Vagina (tissue), 2 donors: ENCODE measurements around the gene PTGDS.

Experiments used
- CTCF ChIP-seq, 3 experiments: fragments of 450-650 bp in 2 of 3; fragments of 200-600 bp in 1 of 3; sonication (generic) in 1 of 3; IDR thresholded peaks; one replicate each; pipeline ENCODE4 v1.5.1; 2017 to 2019; ENCODE audit warnings: antibody characterized with exemption in 3 of 3, mild to moderate bottlenecking in 2 of 3, moderate library complexity in 2 of 3
- POLR2A ChIP-seq, 2 donors: fragments of 450-650 bp; IDR thresholded peaks; one replicate each; pipeline ENCODE4 v1.6.1; 2017; ENCODE audit warnings: antibody characterized with exemption in 2 of 2, mild to moderate bottlenecking in 2 of 2, moderate library complexity in 2 of 2
- POLR2AphosphoS5 ChIP-seq, 2 donors: sonication (generic); formaldehyde crosslinking; IDR thresholded peaks; one replicate each; pipeline ENCODE4 v1.9.0; 2017; ENCODE audit warnings: antibody characterized with exemption in 2 of 2, mild to moderate bottlenecking in 2 of 2, low read depth in 1 of 2; ENCODE audit not compliant: insufficient read depth in 1 of 2

DNA sequence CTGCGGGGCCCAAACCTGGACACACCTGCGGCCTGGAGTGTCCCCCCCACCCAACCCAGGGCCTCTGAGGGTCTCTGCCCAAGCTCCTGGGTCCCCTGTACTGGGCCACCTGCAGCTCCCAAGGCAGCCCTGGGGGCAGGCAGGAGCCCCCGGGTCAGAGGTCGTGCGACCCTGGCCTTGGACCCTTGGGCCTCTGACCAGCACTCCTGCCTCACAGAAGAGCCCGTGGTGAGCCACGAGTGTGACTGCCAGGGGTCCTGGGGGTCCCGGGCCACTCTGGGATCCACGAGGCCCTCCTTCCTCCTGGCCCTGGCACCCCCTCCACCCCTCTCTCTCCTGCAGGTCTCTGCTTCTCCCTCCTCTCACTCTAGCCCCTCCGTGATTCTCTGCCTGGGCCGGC, 5.0 kb upstream of the PTGDS start:
- TF ChIP-seq POLR2A (IDR thresholded peaks at IDR 0.05) (no peak), CTCF (IDR thresholded peaks at IDR 0.05) (no peak), POLR2AphosphoS5 (IDR thresholded peaks at IDR 0.05; ENCODE audit: insufficient read depth in 1 of 2, low read depth in 1 of 2) (no peak)
